ENCODE measurements around the gene DIAPH1.
A peak's percentile ranks its signal among the peaks of the same experiment; 100 is the strongest.

GRCh38 chr5:141524604-141525597 is 93.9 kb downstream of the DIAPH1 start:
- TF ChIP-seq, protein P1, sequence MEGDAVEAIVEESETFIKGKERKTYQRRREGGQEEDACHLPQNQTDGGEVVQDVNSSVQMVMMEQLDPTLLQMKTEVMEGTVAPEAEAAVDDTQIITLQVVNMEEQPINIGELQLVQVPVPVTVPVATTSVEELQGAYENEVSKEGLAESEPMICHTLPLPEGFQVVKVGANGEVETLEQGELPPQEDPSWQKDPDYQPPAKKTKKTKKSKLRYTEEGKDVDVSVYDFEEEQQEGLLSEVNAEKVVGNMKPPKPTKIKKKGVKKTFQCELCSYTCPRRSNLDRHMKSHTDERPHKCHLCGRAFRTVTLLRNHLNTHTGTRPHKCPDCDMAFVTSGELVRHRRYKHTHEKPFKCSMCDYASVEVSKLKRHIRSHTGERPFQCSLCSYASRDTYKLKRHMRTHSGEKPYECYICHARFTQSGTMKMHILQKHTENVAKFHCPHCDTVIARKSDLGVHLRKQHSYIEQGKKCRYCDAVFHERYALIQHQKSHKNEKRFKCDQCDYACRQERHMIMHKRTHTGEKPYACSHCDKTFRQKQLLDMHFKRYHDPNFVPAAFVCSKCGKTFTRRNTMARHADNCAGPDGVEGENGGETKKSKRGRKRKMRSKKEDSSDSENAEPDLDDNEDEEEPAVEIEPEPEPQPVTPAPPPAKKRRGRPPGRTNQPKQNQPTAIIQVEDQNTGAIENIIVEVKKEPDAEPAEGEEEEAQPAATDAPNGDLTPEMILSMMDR (IDR thresholded peaks at IDR 0.05) = peak; percentile 98 to 99 (median 99)
- TF ChIP-seq POLR2A (IDR thresholded peaks at IDR 0.05) = no peak
